ENCODE data around the gene TCEA2. TPM values are rescaled to one million over a fixed set of nuclear protein-coding genes. Genes with fewer than 3 reads are reported as not detected.

The TCEA2 gene
- total and polyA plus RNA-seq, 2 of the 13 experiments (the other 11 are each of a cell fraction or from before 2014, with no cell fraction given): 28.1 to 33.7 TPM

GRCh38 chr20:64083378-64083803 lies 20.4 kb downstream of the TCEA2 start (continued):
- TF ChIP-seq HBP1 (CRISPR knock-in tag; IDR thresholded peaks at IDR 0.05; ENCODE audit: low read depth) (no peak), AGO2 (optimal IDR thresholded peaks at IDR 0.05; ENCODE audit: low read depth, low read length) (no peak), SMAD9 (CRISPR knock-in tag; IDR thresholded peaks at IDR 0.05) (no peak), SRSF4 (IDR thresholded peaks at IDR 0.05; ENCODE audit: low read depth, low read length, poor library complexity, severe bottlenecking) (no peak)

- no peak for FAIRE-seq
- intact Hi-C loops (cut with micrococcal nuclease; ENCODE audit: unreplicated experiment) (loop anchor here (1.0 kb wide), 1 partner anchor 36 kb away; no protein-coding TSS in a partner anchor), in situ Hi-C loops (cut with HindIII; ENCODE audit: extremely low pct_ligation_motif_present, low pct_unique_long_range_greater_than_20kb) (loop anchor here (5.0 kb wide), 1 partner anchor 33 kb away; no protein-coding TSS in a partner anchor)
- H2AFZ ChIP-seq (ENCODE audit: low read length): no peak within 1 kb of the TSS
- POLR2A ChIA-PET: interaction anchor here (0.7 to 2.2 kb wide), 9 partner anchors 8 to 128 kb away, joined by 3 to 8 read pairs (median 3); partner anchors contain the start of genes PRPF6, TCEA2 and UCKL1
- H3K27ac ChIP-seq (ENCODE audit: extremely low read length, insufficient read depth, low read length): no peak within 1 kb of the TSS
- ATAC-seq: peak; percentile 1
- H3K9me3 ChIP-seq (ENCODE audit: low read length): no peaks in the 10 kb centered on the region
- peak within 1 kb of the TSS; percentile 87 for H3K4me2 ChIP-seq (ENCODE audit: low read depth, low read length)
- peak within 1 kb of the TSS; percentile 48 to 77 (median 58); a peak in 5 of 6 replicates for H3K4me3 ChIP-seq (replicated peaks in 1 of 3; ENCODE audit: insufficient read depth in 1 of 3, low read depth in 2 of 3, low read length in 3 of 3)
- 12% methylated on average over 41 of the region's 86 CpGs for WGBS (ENCODE audit: low lambda C conversion rate)
- CTCF ChIA-PET (ENCODE audit: low intra/inter-chr PET ratio, low total read pairs): interaction anchor here (2.3 kb wide), 1 partner anchor 36 kb away, joined by 14 read pairs; no protein-coding TSS in a partner anchor
- H3K4me1 ChIP-seq (ENCODE audit: insufficient read depth, low read length): peaks cover 50% of the 10 kb centered on the region
- H3K9ac ChIP-seq (ENCODE audit: insufficient read depth, low read depth, low read length): no peak within 1 kb of the TSS
- peaks cover 9% of the 10 kb centered on the region; the same call in 1 of the 2 replicates for H4K20me1 ChIP-seq (ENCODE audit: insufficient read depth, low read length)
- no peaks in the 10 kb centered on the region for H3K79me2 ChIP-seq (ENCODE audit: insufficient read depth, low read length)
- peaks cover 16 to 52% of the 10 kb centered on the region in 2 experiments for H3K27me3 ChIP-seq (ENCODE audit: control insufficient read depth in 1 of 2, insufficient read depth in 2 of 2, low read length in 2 of 2)
- H3K36me3 ChIP-seq (replicated peaks in 1 of 2; ENCODE audit: control insufficient read depth in 1 of 2, insufficient read depth in 2 of 2, low read length in 2 of 2): no peaks in the 10 kb centered on the region
- DNase-seq (ENCODE audit: low spot score): no peak
- no TSS peak for BruUV-seq (replicated peaks)
- peak; percentile 64 for TF ChIP-seq ZFX (CRISPR knock-in tag; IDR thresholded peaks at IDR 0.05; ENCODE audit: low read depth)
- TF ChIP-seq AKNA (CRISPR knock-in tag; IDR thresholded peaks at IDR 0.05; ENCODE audit: borderline replicate concordance): no peak
- TF ChIP-seq HIC2 (CRISPR knock-in tag; IDR thresholded peaks at IDR 0.05; ENCODE audit: low read depth): no peak
- peak; percentile 30; the same call in 1 of the 2 replicates for TF ChIP-seq ZSCAN29 (CRISPR knock-in tag; conservative IDR thresholded peaks at IDR 0.05)
- TF ChIP-seq ZNF746 (CRISPR knock-in tag; IDR thresholded peaks at IDR 0.05): no peak; the same call in 1 of the 2 replicates
Observed at GRCh38 chr20:64083804-64084684, 21.0 kb downstream of the TCEA2 start, which contains the start of gene LKAAEAR1. Gene LKAAEAR1, minus strand, starts transcription at chr20:64084398. Its CDS starts 179 bp downstream, at chr20:64084219.
